Lower leg skin (tissue), 4 donors: ENCODE results near the gene TIMP2. TPM values are rescaled to one million over a fixed set of nuclear protein-coding genes. Genes with fewer than 3 reads are reported as not detected.

ENCODE experiments used
- DNase-seq, 2 donors: peaks; one replicate each; pipeline ENCODE4 v3.0.0-alpha.2; 2019; ENCODE audit warnings: low spot score in 2 of 2
- H3K4me3 ChIP-seq: fragments of 200-600 bp; sonication (generic); 2 replicates; pipeline ENCODE4 v1.5.1; 2017; ENCODE audit warnings: mild to moderate bottlenecking, low read depth; ENCODE audit not compliant: poor library complexity, severe bottlenecking
- POLR2A ChIP-seq, 2 donors: fragments of 450-650 bp; IDR thresholded peaks; one replicate each; pipeline ENCODE4 v1.6.1; 2016 to 2017; ENCODE audit warnings: antibody characterized with exemption in 2 of 2, mild to moderate bottlenecking in 1 of 2, moderate library complexity in 1 of 2
- WGBS, 2 donors: methylation state at CpG; one replicate each; pipeline ENCODE4 v1.1.5; 2018; 5-methylcytosine and 5-hydroxymethylcytosine counted together
- intact Hi-C: fragments of 100-400 bp; cut with DNase I; formaldehyde crosslinking; loops from one replicate; pipeline ENCODE4 v1.15.0; 2023; ENCODE audit warnings: low total_unique reads
- total RNA-seq, 4 donors: library from RNA; depleted of rRNA; stranded (reverse); fragments of >200 nt; gene quantifications; one replicate each; pipeline ENCODE4 v1.1.0, GENCODE V29; 2016
- TF ChIP-seq, protein P1 (sequence below), 3 donors: fragments of 450-650 bp; IDR thresholded peaks; one replicate each; pipeline ENCODE4 v1.5.1; 2016; ENCODE audit warnings: antibody characterized with exemption in 3 of 3, mild to moderate bottlenecking in 3 of 3, moderate library complexity in 2 of 3

Gene TIMP2
- total RNA-seq, 4 donors from 2014 or later: 69.7 to 203 (median 94.8) TPM

DNA sequence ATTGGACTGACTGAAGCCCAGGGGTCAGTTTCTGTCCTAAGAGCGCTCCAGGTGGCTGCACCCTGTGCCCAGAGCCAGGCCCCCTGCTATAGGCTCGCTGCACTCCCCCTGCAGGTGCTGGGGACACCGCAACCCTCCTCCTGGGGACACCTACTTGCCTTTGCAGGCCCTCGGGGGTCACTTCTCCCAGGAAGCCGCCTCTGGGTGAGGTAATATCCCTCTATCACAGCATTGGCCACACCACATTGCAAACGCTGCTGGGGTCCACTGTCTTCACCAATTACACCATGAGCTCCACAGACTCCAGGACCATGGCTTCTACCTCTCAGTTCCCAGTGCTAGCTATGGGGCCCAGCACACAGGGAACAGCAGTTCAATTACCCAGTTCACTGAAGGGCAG is 99.5 kb downstream of the TIMP2 start:
- 88 to 95% methylated on average over 6 of the region's 6 CpGs for WGBS, 2 donors
- intact Hi-C loops: no loop called here
- TF ChIP-seq POLR2A (IDR thresholded peaks at IDR 0.05): no peak
- TF ChIP-seq, protein P1, sequence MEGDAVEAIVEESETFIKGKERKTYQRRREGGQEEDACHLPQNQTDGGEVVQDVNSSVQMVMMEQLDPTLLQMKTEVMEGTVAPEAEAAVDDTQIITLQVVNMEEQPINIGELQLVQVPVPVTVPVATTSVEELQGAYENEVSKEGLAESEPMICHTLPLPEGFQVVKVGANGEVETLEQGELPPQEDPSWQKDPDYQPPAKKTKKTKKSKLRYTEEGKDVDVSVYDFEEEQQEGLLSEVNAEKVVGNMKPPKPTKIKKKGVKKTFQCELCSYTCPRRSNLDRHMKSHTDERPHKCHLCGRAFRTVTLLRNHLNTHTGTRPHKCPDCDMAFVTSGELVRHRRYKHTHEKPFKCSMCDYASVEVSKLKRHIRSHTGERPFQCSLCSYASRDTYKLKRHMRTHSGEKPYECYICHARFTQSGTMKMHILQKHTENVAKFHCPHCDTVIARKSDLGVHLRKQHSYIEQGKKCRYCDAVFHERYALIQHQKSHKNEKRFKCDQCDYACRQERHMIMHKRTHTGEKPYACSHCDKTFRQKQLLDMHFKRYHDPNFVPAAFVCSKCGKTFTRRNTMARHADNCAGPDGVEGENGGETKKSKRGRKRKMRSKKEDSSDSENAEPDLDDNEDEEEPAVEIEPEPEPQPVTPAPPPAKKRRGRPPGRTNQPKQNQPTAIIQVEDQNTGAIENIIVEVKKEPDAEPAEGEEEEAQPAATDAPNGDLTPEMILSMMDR (IDR thresholded peaks at IDR 0.05): no peak
- DNase-seq: no peak
- no peak overlapping the region for H3K4me3 ChIP-seq

DNA sequence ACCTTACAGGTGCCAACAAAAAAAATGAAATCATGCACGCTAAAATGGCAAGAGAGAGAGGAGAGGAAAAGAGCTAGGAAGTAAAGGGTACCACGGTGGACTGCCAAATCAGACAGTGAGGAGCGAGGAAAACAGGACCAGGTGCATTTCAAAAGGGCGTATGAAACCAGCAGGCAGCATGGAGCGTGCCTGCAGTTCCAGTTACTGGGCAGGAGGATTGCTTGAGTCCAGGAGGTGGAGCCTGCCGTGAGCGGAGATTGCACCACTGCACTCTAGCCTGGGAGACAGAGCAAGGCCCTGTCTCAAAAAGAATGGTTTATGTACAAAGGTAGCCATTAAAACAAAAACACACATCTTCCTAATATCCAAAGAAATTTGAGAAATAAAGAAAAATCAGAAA is 100.9 kb downstream of the TIMP2 start:
- WGBS, 2 donors: 81 to 89% methylated on average over 7 of the region's 7 CpGs
- no peak for TF ChIP-seq POLR2A (IDR thresholded peaks at IDR 0.05)
- TF ChIP-seq, protein P1 (IDR thresholded peaks at IDR 0.05): no peak
- H3K4me3 ChIP-seq: no peak overlapping the region
- DNase-seq: no peak
- intact Hi-C loops: no loop called here

DNA sequence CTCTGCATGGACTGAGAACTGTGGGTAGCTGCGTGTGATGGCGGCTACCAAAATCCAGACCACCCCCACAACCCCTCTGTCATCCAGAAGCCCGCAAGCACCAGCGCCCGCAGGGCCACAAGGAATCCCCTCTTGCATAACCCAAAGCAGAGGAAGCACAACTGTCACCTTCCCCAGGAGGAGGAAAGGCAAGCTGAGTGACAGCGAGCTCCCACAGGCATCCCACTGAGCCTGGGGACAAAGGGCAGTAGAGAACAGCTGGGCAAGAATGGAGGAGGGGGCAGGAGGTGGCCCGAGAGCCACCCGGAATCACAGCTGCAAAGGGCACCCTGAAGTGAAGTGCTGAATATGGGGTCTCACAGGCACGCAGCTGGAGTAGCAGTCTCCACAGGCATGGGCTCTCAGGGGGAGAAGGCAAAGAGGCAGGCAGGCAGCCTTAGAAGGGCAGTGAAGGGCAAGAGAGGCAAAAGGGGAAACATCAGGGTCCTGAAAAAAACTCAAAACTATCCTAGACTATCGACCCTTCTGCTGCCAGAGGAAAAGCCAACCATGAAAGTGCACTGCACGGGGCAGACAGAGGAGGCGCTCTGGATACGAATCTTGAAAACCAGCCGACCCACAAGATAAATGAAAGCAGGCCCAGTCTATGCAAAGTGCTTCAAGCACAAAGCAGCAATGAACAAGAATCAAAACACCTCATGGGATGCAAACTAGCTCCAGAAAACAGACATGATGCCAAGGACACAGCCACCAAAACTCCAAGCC is 101.7 kb downstream of the TIMP2 start:
- WGBS, 2 donors: 91 to 95% methylated on average over 14 of the region's 14 CpGs
- no peak for DNase-seq
- H3K4me3 ChIP-seq: no peak overlapping the region
- TF ChIP-seq, protein P1 (IDR thresholded peaks at IDR 0.05): no peak
- no peak for TF ChIP-seq POLR2A (IDR thresholded peaks at IDR 0.05)
- intact Hi-C loops: no loop called here

DNA sequence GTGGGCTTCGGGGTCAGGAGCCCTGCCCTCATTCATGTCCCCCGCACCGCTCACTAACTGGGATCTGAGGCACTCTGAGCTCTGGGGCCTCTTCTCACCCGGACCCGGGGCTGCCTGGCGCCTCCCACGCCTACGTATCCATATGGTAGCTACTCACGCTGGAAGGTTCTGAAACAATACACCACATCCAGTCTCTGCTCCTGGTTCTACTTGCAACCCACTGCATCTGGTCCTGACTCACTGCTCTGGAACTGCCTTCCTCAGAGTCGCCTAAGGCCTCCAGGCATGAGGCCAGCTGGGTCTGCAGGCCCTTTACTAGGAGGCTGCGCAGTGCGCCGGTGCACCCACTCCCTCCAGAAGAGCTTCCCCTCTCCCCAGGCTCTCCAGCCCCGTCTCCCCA is 102.6 kb downstream of the TIMP2 start:
- 87 to 92% methylated on average over 14 of the region's 14 CpGs for WGBS, 2 donors
- TF ChIP-seq, protein P1 (IDR thresholded peaks at IDR 0.05): no peak
- TF ChIP-seq POLR2A (IDR thresholded peaks at IDR 0.05): no peak
- intact Hi-C loops: no loop called here
- no peak for DNase-seq
- no peak overlapping the region for H3K4me3 ChIP-seq

DNA sequence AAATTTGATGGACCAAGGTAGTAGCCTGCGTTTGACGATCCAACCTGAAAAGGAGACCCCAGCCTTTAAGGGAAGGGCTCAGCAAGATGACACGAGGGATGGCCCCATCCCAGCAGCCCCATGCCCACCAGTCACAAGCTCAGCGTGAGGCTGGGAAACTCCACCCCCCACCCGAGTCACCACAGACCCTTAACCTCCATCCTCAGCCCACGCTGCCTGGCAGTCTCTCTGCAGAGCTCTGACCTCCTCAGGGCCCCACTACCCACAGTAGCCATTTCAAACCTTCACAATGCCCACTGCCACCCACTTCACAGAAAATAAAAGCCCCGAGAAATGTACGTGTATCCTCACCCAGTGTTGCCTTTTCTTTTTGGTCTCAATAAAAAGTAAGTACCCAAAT is 103.2 kb downstream of the TIMP2 start:
- WGBS, 2 donors: 93 to 94% methylated on average over 8 of the region's 8 CpGs
- intact Hi-C loops: no loop called here
- no peak overlapping the region for H3K4me3 ChIP-seq
- DNase-seq: no peak
- TF ChIP-seq POLR2A (IDR thresholded peaks at IDR 0.05): no peak
- TF ChIP-seq, protein P1 (IDR thresholded peaks at IDR 0.05): no peak

DNA sequence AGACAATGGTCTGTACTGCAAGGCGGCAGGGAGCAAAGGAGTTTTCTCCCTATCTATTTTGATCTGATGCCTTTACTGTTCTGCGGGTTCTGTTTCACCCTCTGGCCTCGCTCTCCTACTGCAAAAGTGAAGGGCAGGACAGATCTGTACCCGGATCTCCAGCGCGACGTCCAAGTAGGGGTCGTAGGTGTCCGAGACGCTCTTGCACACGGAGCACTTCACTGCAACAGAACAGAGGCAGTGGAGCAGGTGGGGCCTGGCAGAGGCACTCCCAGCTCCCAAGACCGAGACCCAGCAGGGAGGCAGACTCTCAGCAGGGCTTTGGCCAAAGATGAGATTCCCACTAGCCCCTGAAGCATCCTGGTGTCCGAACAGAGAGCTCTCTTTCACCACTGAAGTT is 104.3 kb downstream of the TIMP2 start:
- H3K4me3 ChIP-seq: no peak overlapping the region
- TF ChIP-seq, protein P1 (IDR thresholded peaks at IDR 0.05): no peak
- no peak for TF ChIP-seq POLR2A (IDR thresholded peaks at IDR 0.05)
- intact Hi-C loops: no loop called here
- WGBS, 2 donors: 93% methylated on average over 12 to 13 of the region's 13 CpGs
- DNase-seq: no peak
